ENCODE results near the gene EIPR1.

The EIPR1 gene

DNA sequence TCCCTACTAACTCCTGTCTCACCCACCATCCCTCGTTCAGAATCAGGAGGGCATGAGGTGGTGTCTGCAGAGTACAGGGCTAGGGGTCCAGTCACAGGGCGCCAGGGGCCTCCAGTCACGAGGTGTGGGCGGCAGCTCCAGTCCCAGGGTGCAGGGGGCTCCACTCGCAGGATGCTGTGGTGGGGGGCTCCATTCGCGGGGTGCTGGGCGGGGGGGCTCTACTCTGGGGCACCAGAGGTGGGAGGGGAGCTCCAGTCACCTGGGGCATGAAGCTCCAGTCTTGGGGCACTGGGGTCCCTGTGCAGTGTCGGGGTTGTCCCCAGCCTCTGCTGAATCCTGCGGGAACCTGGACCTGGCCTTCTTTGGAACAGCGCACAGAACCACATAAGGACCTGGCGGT, 66.0 kb downstream of the EIPR1 start:
- H3K4me3 ChIP-seq (ENCODE audit: low read depth, low read length) = no peak overlapping the region
- TF ChIP-seq, protein P1, sequence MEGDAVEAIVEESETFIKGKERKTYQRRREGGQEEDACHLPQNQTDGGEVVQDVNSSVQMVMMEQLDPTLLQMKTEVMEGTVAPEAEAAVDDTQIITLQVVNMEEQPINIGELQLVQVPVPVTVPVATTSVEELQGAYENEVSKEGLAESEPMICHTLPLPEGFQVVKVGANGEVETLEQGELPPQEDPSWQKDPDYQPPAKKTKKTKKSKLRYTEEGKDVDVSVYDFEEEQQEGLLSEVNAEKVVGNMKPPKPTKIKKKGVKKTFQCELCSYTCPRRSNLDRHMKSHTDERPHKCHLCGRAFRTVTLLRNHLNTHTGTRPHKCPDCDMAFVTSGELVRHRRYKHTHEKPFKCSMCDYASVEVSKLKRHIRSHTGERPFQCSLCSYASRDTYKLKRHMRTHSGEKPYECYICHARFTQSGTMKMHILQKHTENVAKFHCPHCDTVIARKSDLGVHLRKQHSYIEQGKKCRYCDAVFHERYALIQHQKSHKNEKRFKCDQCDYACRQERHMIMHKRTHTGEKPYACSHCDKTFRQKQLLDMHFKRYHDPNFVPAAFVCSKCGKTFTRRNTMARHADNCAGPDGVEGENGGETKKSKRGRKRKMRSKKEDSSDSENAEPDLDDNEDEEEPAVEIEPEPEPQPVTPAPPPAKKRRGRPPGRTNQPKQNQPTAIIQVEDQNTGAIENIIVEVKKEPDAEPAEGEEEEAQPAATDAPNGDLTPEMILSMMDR (IDR thresholded peaks at IDR 0.05; ENCODE audit: low read depth, low read length) = no peak

DNA sequence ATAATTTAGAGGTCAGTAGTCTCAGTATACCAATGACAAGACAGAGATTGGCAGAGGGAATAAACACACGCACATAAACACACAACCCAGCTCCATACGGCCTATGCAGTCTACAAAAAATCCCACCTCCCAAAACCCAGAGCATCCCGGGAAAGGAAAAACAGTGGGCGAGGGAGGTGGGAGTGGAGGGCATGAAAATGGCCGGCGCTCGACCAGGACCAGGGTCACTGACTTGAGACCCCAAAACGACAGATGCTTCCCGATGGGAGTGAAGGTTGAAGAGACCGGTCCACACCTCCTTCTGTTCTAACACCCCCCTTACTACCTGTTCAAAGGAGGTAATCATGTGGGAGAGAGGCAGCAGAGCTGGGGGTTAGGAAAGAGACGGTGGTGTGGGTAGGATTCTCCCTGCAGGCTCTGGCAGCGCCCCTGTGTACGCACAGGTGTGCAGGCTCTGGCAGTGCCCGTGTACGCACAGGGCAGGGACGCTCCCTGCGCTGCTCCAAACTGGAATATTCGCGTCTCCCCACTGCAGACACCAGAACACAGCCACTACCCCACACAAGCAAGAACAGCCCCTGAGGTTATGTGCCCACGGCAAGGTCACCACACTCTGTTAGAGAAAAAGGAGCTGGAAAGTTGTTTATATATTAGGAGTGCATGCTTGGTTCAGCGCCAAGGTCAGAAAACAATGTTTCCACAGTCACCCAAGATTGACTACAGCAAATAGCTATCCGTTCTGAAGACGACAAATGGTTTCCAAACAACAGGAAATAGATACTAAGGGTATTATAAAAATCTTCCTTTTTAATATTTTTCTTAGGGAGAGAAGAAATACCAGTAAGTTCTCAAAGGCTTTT, 67.9 kb downstream of the EIPR1 start:
- TF ChIP-seq, protein P1 (IDR thresholded peaks at IDR 0.05; ENCODE audit: low read depth, low read length) = no peak

DNA sequence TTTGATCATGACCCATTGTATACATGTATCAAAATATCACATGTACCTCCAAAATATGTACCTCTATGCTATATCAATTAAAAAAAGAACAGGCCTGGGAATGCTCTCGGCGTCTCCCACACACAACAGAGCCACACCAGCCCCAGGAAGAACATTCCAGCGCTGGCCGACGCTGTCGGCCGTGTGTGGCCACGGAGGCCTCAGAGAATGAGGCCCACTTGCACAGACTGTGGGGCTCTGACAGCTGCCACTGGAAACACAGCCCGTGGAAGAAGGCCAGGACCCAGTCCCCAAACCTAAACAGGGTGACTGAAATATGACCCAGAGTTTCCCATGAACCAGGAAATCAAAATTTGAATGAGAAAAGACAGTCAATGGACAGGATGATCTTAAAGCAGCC, 69.7 kb downstream of the EIPR1 start:
- TF ChIP-seq, protein P1 (IDR thresholded peaks at IDR 0.05; ENCODE audit: low read depth, low read length) = no peak
- H3K4me3 ChIP-seq (ENCODE audit: low read depth, low read length) = no peak overlapping the region

More for the DNA sequence above, 67.9 kb downstream of the EIPR1 start:
- no peak overlapping the region for H3K4me3 ChIP-seq (ENCODE audit: low read depth, low read length)

DNA sequence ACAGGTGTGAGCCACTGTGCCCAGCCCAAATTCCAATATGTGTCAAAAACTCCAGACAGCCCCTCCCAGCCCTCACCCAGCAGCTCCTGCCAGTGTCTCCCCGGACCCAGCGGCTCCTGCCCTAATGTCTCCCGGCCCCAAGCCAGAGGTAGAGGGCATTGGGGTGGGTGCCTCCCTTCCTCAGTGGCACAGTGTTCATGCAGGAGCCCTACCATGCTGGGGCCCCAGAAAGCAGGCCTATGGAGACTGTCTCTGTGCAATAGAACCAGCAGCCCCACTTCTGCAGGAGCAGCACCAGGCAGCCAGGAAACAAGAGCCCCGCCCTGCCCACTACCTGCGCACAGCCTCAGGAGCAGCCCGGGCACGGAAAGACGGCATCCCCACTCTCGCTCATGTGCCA, 70.4 kb downstream of the EIPR1 start:
- no peak overlapping the region for H3K4me3 ChIP-seq (ENCODE audit: low read depth, low read length)
- TF ChIP-seq, protein P1 (IDR thresholded peaks at IDR 0.05; ENCODE audit: low read depth, low read length) = no peak

DNA sequence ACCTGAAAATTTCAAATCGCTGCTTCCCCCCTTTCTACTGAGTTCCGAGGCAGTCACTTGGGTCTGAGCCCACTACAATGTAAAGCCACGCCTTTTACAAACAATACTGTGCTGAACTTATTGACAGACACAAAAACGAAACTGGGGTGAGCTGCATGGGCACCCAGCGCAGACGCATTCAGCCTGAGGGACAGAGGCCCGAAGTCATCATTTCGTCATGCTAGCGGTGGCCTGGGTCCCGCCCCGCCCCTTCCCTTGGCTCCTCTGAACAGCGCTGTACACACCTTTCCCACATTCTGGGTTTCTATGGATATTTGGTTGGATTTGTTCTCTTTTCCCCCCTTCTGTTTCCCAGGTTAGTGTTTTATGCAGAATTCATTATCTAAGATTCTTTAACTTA, 71.7 kb downstream of the EIPR1 start:
- no peak overlapping the region for H3K4me3 ChIP-seq (ENCODE audit: low read depth, low read length)
- TF ChIP-seq, protein P1 (IDR thresholded peaks at IDR 0.05; ENCODE audit: low read depth, low read length) = no peak

DNA sequence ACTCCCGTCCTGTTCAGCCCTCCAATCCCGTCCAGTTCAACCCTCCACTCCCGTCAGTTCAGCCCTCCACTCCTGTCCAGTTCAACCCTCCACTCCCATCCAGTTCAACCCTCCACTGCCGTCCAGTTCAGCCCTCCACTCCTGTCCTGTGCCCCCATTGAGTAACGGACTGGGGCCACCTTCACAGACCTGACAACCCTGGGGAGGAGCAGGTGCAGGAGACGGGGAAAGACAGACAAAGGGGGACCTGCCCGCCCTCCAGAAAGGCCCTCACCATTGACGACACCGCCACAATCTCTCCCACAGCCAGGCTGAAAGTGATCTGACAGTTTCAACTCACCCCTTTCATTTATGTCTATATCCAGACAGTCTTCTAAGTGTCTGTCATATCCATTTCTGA, 72.2 kb downstream of the EIPR1 start:
- TF ChIP-seq, protein P1 (IDR thresholded peaks at IDR 0.05; ENCODE audit: low read depth, low read length) = no peak
- no peak overlapping the region for H3K4me3 ChIP-seq (ENCODE audit: low read depth, low read length)

DNA sequence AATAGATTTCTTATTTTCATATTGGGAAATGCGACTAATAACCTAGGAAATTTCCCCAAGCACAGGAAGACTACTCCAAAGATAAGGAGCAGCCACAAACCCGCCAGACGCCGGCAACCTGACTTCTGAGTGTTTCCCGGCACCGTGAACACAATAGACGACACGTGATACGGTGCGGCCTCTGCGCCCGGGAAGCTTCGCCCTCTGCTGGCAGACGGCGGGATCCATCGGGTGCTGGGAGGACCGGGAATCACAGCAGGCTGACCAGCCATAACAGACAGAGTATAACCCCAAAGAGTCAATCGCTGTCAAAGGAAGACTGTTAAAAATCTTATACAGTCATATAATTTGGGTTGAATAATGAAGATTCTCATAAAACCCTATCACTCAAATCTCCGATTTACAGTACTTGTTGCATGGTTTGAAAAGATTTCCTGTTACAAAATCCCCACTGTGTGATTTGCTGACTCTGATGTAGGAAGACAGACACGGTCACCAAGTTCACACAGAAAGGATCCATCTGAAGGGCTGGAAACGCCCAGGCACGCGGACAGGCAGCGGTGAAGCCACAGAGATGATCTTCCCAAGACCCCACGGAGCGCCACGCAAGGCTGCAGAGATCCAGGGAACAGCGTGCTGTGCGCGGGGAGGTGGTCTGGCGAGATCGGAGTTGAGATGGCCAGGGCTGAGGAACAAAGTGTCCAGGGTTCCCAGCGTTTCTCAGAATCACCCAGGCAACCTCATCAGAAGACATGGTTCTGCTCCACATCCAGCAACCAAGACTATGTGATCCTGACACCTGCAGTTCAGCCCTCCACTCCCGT, 73.8 kb downstream of the EIPR1 start:
- H3K4me3 ChIP-seq (ENCODE audit: low read depth, low read length) = no peak overlapping the region

More for the DNA sequence above, 73.8 kb downstream of the EIPR1 start:
- TF ChIP-seq, protein P1 (IDR thresholded peaks at IDR 0.05; ENCODE audit: low read depth, low read length) = peak; percentile 78
